Panc1 (cell line): ENCODE data around the gene MAPK10. TPM values are rescaled to one million over a fixed set of nuclear protein-coding genes. Genes with fewer than 3 reads are reported as not detected.

Experiments
- ATAC-seq: fragments of 200-7000 bp; cut with Tn5 transposase; 2 replicates; pipeline ENCODE4 v1.9.1; 2020; ENCODE audit warnings: mild to moderate bottlenecking, moderate library complexity
- BruUV-seq: library from RNA; stranded (reverse); fragments of 400-500 nt; replicated peaks from 2 replicates; lab custom pipeline; 2021; lab: Mats Ljungman, UMichigan
- CTCF ChIA-PET: fragments of 300-600 bp; sonication (Branson Sonifier 250); formaldehyde crosslinking; loops from one replicate; lab custom pipeline; 2022; ENCODE audit warnings: antibody characterized with exemption; lab: Charles Lee
- POLR2A ChIA-PET: fragments of 300-600 bp; sonication (Branson Sonifier 250); formaldehyde crosslinking; loops from one replicate; lab custom pipeline; 2022; ENCODE audit warnings: antibody characterized with exemption; lab: Charles Lee
- DNase-seq: peaks from one replicate; pipeline ENCODE4 v3.0.0-alpha.2; 2010; ENCODE audit warnings: low read depth, low spot score
- H3K27ac ChIP-seq: 2 replicates; pipeline ENCODE4 v1.5.1; 2011; ENCODE audit warnings: mild to moderate bottlenecking, low read length, inconsistent platforms
- H3K27me3 ChIP-seq: fragments of 200-500 bp; sonication (Bioruptor generic); 2 replicates; pipeline ENCODE4 v1.6.0; 2014; ENCODE audit warnings: low read length, inconsistent platforms; ENCODE audit not compliant: control insufficient read depth, insufficient read depth
- H3K36me3 ChIP-seq: fragments of 200-500 bp; sonication (Bioruptor generic); 2 replicates; pipeline ENCODE4 v1.5.1; 2014; ENCODE audit warnings: inconsistent platforms, mild to moderate bottlenecking, low read length, moderate library complexity; ENCODE audit not compliant: control insufficient read depth, insufficient read depth
- H3K4me1 ChIP-seq: 2 replicates; pipeline ENCODE4 v1.5.1; 2011; ENCODE audit warnings: inconsistent platforms, mild to moderate bottlenecking, low read length, moderate library complexity; ENCODE audit not compliant: control insufficient read depth, insufficient read depth
- H3K4me3 ChIP-seq, 2 experiments: 2 replicates each; pipeline ENCODE4 v1.5.1; 2011 to 2012; ENCODE audit warnings: low read depth in 2 of 2, low read length in 2 of 2, mild to moderate bottlenecking in 2 of 2, inconsistent platforms in 1 of 2, moderate library complexity in 1 of 2
- H3K9me3 ChIP-seq: fragments of 200-500 bp; sonication (Bioruptor generic); 2 replicates; pipeline ENCODE4 v1.5.1; 2014; ENCODE audit warnings: low read depth, mild to moderate bottlenecking, inconsistent platforms, low read length, moderate library complexity; ENCODE audit not compliant: control insufficient read depth, insufficient read depth
- CTCF ChIP-seq: fragments of 450-650 bp; IDR thresholded peaks from 2 replicates; pipeline ENCODE4 v1.5.1; 2017; ENCODE audit warnings: mild to moderate bottlenecking
- POLR2AphosphoS5 ChIP-seq: IDR thresholded peaks from 2 replicates; pipeline ENCODE4 v1.6.1; 2012; ENCODE audit warnings: mild to moderate bottlenecking, low read depth, low read length, moderate library complexity
- REST ChIP-seq, 2 experiments: IDR thresholded peaks; 2 replicates each; pipeline ENCODE4 v1.6.1; 2011 to 2012; ENCODE audit warnings: low read depth in 2 of 2, control low read depth in 1 of 2, low read length in 1 of 2, mild to moderate bottlenecking in 1 of 2, moderate library complexity in 1 of 2; ENCODE audit not compliant: insufficient read depth in 1 of 2
- SIN3A ChIP-seq: IDR thresholded peaks from 2 replicates; pipeline ENCODE4 v1.6.1; 2012; ENCODE audit warnings: low read depth, mild to moderate bottlenecking, low read length, moderate library complexity, borderline replicate concordance; ENCODE audit not compliant: insufficient read depth
- TCF7L2 ChIP-seq: IDR thresholded peaks from 2 replicates; pipeline ENCODE4 v1.6.1; 2011; ENCODE audit warnings: mild to moderate bottlenecking, low read depth, low read length, inconsistent platforms
- in situ Hi-C: cut with HindIII; loops from 2 replicates; pipeline ENCODE4 v1.10.0; 2016; ENCODE audit warnings: low sequenced_read_pairs, low pct_unique_long_range_greater_than_20kb
- intact Hi-C: fragments of 100-400 bp; cut with micrococcal nuclease; formaldehyde crosslinking; loops from one replicate; pipeline ENCODE4 v1.10.0; 2022; ENCODE audit not compliant: unreplicated experiment
- total RNA-seq: library from RNA; stranded (reverse); gene quantifications from one replicate; pipeline ENCODE4 v1.2.1, GENCODE V29; 2021; ENCODE audit not compliant: unreplicated experiment

The MAPK10 gene
- total RNA-seq, 1 experiment from 2014 or later = 0.85 TPM

GRCh38 chr4:86155766-86156165 lies 204.1 kb downstream of the MAPK10 start:
- no peaks in the 10 kb centered on the region for H3K9me3 ChIP-seq
- no peak overlapping the region for H3K4me3 ChIP-seq
- H3K4me1 ChIP-seq = no peaks in the 10 kb centered on the region
- no peak for DNase-seq
- BruUV-seq = no TSS peak
- intact Hi-C loops = no loop called here
- TF ChIP-seq POLR2AphosphoS5 = no peak
- no peak for TF ChIP-seq TCF7L2
- no peak for TF ChIP-seq SIN3A
- TF ChIP-seq REST (IDR thresholded peaks at IDR 0.05; ENCODE audit: insufficient read depth in 1 of 2, low read depth in 2 of 2, low read length in 1 of 2) = no peak
- TF ChIP-seq CTCF = no peak
- no peak for ATAC-seq
- ChIA-PET POLR2A (no interaction called here), CTCF (no interaction called here)
- H3K36me3 ChIP-seq = no peaks in the 10 kb centered on the region
- H3K27ac ChIP-seq = no peak overlapping the region
- in situ Hi-C loops = no loop called here
- H3K27me3 ChIP-seq = no peaks in the 10 kb centered on the region

- Histone ChIP-seq H3K9me3 (no peaks in the 10 kb centered on the region), H3K27ac (no peak overlapping the region), H3K36me3 (no peaks in the 10 kb centered on the region), H3K4me3 (no peak overlapping the region), H3K4me1 (no peaks in the 10 kb centered on the region), H3K27me3 (no peaks in the 10 kb centered on the region)
- in situ Hi-C loops (no loop called here), intact Hi-C loops (no loop called here)
- DNase-seq (no peak), ATAC-seq (no peak)
- no peak for TF ChIP-seq SIN3A
- no peak for TF ChIP-seq POLR2AphosphoS5
- no peak for TF ChIP-seq TCF7L2
- no peak for TF ChIP-seq REST (IDR thresholded peaks at IDR 0.05; ENCODE audit: insufficient read depth in 1 of 2, low read depth in 2 of 2, low read length in 1 of 2)
- no peak for TF ChIP-seq CTCF
- CTCF ChIA-PET = no interaction called here
- BruUV-seq = no TSS peak
- POLR2A ChIA-PET = no interaction called here
These were observed 207.4 kb downstream of the MAPK10 start for GRCh38 chr4:86152454-86152853.
